ENCODE measurements around the gene LINGO4. TPM values are rescaled to one million over a fixed set of nuclear protein-coding genes. Genes with fewer than 3 reads are reported as not detected.

Gene LINGO4
- total and polyA plus RNA-seq, 2 of the 13 experiments (the other 11 are each of a cell fraction or from before 2014, with no cell fraction given) = 0.02 to 0.05 TPM

DNA sequence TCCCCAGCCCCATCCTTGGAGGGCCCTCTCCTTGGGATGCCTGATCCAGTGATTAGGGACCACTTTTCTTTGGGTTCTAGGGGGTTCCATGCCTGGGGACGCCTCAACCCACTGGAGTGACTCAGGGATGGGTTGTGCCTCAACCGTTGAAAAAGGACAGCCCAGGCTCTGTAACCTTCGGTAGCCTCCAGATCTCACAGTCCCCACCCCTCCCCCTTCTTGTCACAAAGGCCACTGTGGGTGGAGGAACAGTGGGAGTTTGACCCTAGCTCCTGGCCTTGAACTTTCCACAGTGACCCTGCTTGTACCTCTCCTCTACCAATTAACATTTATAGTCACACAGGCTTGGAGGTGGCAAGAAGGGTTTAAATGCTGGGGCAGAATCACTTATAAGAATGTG lies 29.0 kb upstream of the LINGO4 start (continued):
- no peak for TF ChIP-seq ZNF280D (CRISPR knock-in tag; IDR thresholded peaks at IDR 0.05)
- no peak for TF ChIP-seq TARDBP (CRISPR knock-in tag; IDR thresholded peaks at IDR 0.05)
- peak; percentile 60 to 92 for TF ChIP-seq NR2F1 (CRISPR knock-in tag; IDR thresholded peaks at IDR 0.05)
- TF ChIP-seq ZNF710 (CRISPR knock-in tag; IDR thresholded peaks at IDR 0.05; ENCODE audit: borderline replicate concordance) = no peak
- no peak for TF ChIP-seq FOXP1 (IDR thresholded peaks at IDR 0.05)
- 0 out of 2 replicates have a peak, but pooled peaks have one; percentile 13 for TF ChIP-seq FOXP1 (CRISPR knock-in tag; IDR thresholded peaks at IDR 0.05)
- TF ChIP-seq, protein P1, sequence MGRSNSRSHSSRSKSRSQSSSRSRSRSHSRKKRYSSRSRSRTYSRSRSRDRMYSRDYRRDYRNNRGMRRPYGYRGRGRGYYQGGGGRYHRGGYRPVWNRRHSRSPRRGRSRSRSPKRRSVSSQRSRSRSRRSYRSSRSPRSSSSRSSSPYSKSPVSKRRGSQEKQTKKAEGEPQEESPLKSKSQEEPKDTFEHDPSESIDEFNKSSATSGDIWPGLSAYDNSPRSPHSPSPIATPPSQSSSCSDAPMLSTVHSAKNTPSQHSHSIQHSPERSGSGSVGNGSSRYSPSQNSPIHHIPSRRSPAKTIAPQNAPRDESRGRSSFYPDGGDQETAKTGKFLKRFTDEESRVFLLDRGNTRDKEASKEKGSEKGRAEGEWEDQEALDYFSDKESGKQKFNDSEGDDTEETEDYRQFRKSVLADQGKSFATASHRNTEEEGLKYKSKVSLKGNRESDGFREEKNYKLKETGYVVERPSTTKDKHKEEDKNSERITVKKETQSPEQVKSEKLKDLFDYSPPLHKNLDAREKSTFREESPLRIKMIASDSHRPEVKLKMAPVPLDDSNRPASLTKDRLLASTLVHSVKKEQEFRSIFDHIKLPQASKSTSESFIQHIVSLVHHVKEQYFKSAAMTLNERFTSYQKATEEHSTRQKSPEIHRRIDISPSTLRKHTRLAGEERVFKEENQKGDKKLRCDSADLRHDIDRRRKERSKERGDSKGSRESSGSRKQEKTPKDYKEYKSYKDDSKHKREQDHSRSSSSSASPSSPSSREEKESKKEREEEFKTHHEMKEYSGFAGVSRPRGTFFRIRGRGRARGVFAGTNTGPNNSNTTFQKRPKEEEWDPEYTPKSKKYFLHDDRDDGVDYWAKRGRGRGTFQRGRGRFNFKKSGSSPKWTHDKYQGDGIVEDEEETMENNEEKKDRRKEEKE (IDR thresholded peaks at IDR 0.05) = no peak
- TF ChIP-seq ZSCAN9 (CRISPR knock-in tag; IDR thresholded peaks at IDR 0.05; ENCODE audit: borderline replicate concordance) = no peak
- no peak for TF ChIP-seq ZNF121 (CRISPR knock-in tag; IDR thresholded peaks at IDR 0.05)
- 0 out of 2 replicates have a peak, but pooled peaks have one; percentile 22 for TF ChIP-seq SOX5 (CRISPR knock-in tag; IDR thresholded peaks at IDR 0.05; ENCODE audit: borderline replicate concordance)
- TF ChIP-seq FOXA3 (CRISPR knock-in tag; IDR thresholded peaks at IDR 0.05) = 0 out of 2 replicates have a peak, but pooled peaks have one; percentile 20
- TF ChIP-seq MZF1 (CRISPR knock-in tag; IDR thresholded peaks at IDR 0.05; ENCODE audit: borderline replicate concordance) = no peak
- no peak for TF ChIP-seq ZNF367 (CRISPR knock-in tag; IDR thresholded peaks at IDR 0.05; ENCODE audit: borderline replicate concordance)
- no peak for TF ChIP-seq SOX13 (IDR thresholded peaks at IDR 0.05)
- TF ChIP-seq SOX13 (CRISPR knock-in tag; conservative IDR thresholded peaks at IDR 0.05 in 1 of 2, IDR thresholded peaks at IDR 0.05 in 1 of 2) = peak in 1 of 2 experiments; percentile 56; a peak in 1 of 4 replicates
- no peak for TF ChIP-seq AKNA (CRISPR knock-in tag; IDR thresholded peaks at IDR 0.05; ENCODE audit: borderline replicate concordance)
- TF ChIP-seq, protein P2, sequence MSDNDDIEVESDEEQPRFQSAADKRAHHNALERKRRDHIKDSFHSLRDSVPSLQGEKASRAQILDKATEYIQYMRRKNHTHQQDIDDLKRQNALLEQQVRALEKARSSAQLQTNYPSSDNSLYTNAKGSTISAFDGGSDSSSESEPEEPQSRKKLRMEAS (IDR thresholded peaks at IDR 0.05) = peak; percentile 19; the same call in 1 of the 2 replicates
- TF ChIP-seq GATAD2A (CRISPR knock-in tag; IDR thresholded peaks at IDR 0.05) = peak; percentile 58; the same call in 1 of the 2 replicates

Data from HepG2 (cell line).